ENCODE data around the gene LNX1. TPM values are rescaled to one million over a fixed set of nuclear protein-coding genes. Genes with fewer than 3 reads are reported as not detected.
"Not testable (repeated sequence)": the region's sequence is repeated elsewhere in the genome, so short reads cannot be mapped to it uniquely, and the experiment has no call there.

LNX1 gene
- total RNA-seq, 1 donor from 2014 or later = 4.4 TPM

DNA sequence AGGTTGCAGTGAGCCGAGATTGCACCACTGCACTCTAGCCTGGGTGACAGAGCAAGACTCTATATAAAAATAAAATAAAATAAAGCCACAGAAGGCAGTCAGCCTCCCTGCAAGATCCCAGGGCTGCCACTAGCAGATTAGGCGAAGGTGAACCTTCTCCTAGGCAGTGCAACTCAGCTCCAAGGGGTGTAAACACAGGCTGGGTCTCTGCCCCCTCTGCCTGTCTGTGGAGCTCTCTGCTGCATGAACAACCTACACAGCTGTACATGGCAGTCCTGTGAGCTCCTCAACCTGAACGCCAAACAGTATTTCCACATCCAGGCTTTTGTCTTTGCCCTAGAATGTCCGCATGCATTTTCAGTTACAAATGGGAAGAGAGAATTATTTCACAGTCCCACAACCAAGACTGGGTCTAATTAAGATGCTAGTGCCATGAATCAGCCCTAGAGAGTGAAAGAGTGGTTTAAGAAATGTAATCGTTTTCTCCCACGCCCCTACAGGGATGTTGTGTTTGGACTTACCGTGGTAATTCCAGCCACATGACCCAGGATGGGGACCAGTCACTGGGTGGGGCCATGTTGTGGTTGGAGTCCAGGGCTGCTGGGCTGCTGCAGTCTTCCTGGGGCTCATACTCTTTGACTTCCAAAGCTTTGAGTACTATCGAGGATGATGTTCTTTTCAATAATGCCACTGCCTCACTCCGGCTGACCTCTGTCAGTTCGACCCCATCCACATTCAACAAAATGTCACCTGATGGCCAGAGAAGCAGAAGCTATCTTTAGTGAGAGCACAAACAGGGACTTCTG, 114.9 kb downstream of the LNX1 start:
- H3K9me3 ChIP-seq (ENCODE audit: insufficient read depth, low read depth, low read length) = no peaks in the 10 kb centered on the region
- H3K4me2 ChIP-seq (ENCODE audit: low read length) = peak overlapping the region; percentile 72
- Mint-ChIP-seq H3K4me3 (ENCODE audit: unreplicated experiment) (no peak overlapping the region), H3K9me3 (ENCODE audit: unreplicated experiment) (peaks cover 2% of the 10 kb centered on the region), H3K27me3 (ENCODE audit: low read depth, unreplicated experiment) (no peaks in the 10 kb centered on the region), H3K4me1 (ENCODE audit: low read depth, unreplicated experiment) (peaks cover 32% of the 10 kb centered on the region), H3K27ac (ENCODE audit: unreplicated experiment) (peak overlapping the region; percentile 93), H3K36me3 (ENCODE audit: low read depth, unreplicated experiment) (peaks cover 7% of the 10 kb centered on the region)
- peak overlapping the region; percentile 39 for H2AFZ ChIP-seq (ENCODE audit: low read depth, low read length)
- H3K4me3 ChIP-seq (ENCODE audit: insufficient read depth, low read depth, low read length) = peak overlapping the region; percentile 4
- no peaks in the 10 kb centered on the region for H4K20me1 ChIP-seq (ENCODE audit: insufficient read depth, low read length)
- no peaks in the 10 kb centered on the region for H3K27me3 ChIP-seq (ENCODE audit: insufficient read depth, low read length)
- peak; percentile 86 for FAIRE-seq
- H3K79me2 ChIP-seq (ENCODE audit: insufficient read depth, low read length) = no peaks in the 10 kb centered on the region
- no peaks in the 10 kb centered on the region for H3K36me3 ChIP-seq (ENCODE audit: insufficient read depth, low read length)
- peak overlapping the region; percentile 87 for H3K27ac ChIP-seq (ENCODE audit: low read depth, low read length)
- peak; percentile 99 for DNase-seq (ENCODE audit: low read depth)
- TF ChIP-seq EZH2 (IDR thresholded peaks at IDR 0.05; ENCODE audit: insufficient read depth, low read length) = no peak
- no peak for TF ChIP-seq CTCF (IDR thresholded peaks at IDR 0.05; ENCODE audit: insufficient read depth, low read depth, low read length)
- H3K4me1 ChIP-seq (ENCODE audit: insufficient read depth, low read length) = peaks cover 47% of the 10 kb centered on the region
- H3K9ac ChIP-seq (ENCODE audit: low read length) = peak overlapping the region; percentile 67

- H3K4me3 ChIP-seq (ENCODE audit: insufficient read depth, low read depth, low read length); H3K27ac Mint-ChIP-seq (ENCODE audit: unreplicated experiment); DNase-seq (ENCODE audit: low read depth); H3K36me3 ChIP-seq (ENCODE audit: insufficient read depth, low read length); H3K4me1 Mint-ChIP-seq (ENCODE audit: low read depth, unreplicated experiment); H2AFZ ChIP-seq (ENCODE audit: low read depth, low read length); H3K27ac ChIP-seq (ENCODE audit: low read depth, low read length); H4K20me1 ChIP-seq (ENCODE audit: insufficient read depth, low read length); H3K79me2 ChIP-seq (ENCODE audit: insufficient read depth, low read length); H3K4me3 Mint-ChIP-seq (ENCODE audit: unreplicated experiment); H3K4me2 ChIP-seq (ENCODE audit: low read length); H3K27me3 ChIP-seq (ENCODE audit: insufficient read depth, low read length); FAIRE-seq; H3K9ac ChIP-seq (ENCODE audit: low read length); H3K4me1 ChIP-seq (ENCODE audit: insufficient read depth, low read length); H3K9me3 ChIP-seq (ENCODE audit: insufficient read depth, low read depth, low read length); H3K27me3 Mint-ChIP-seq (ENCODE audit: low read depth, unreplicated experiment): not testable (repeated sequence)
- Mint-ChIP-seq H3K9me3 (ENCODE audit: unreplicated experiment) (peaks cover 19% of the 10 kb centered on the region), H3K36me3 (ENCODE audit: low read depth, unreplicated experiment) (peaks cover 17% of the 10 kb centered on the region)
Observed at GRCh38 chr4:53466576-53466975, 124.7 kb downstream of the LNX1 start.

DNA sequence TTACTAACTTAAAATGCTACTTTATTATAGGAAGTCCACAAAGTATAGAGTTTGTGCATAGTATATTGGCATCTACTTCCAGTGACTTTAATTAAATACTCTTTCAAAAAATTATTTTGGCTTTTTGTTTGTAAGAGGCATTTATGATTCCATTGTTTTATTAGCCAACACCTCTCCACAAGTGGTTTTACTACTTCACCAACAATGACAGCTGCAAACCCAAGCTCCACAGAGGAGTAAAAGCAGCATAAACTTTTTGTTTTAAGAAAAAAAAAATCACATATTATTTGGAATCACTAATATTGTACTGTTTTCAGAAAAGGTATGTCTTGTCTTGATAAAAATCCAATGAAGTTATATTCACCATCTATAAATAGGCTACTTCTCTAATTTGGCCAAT, 125.4 kb downstream of the LNX1 start:
- Histone ChIP-seq H3K4me3 (ENCODE audit: insufficient read depth, low read depth, low read length) (no peak overlapping the region), H3K27me3 (ENCODE audit: insufficient read depth, low read length) (no peaks in the 10 kb centered on the region), H2AFZ (ENCODE audit: low read depth, low read length) (no peak overlapping the region), H3K27ac (ENCODE audit: low read depth, low read length) (no peak overlapping the region), H3K79me2 (ENCODE audit: insufficient read depth, low read length) (no peaks in the 10 kb centered on the region), H3K36me3 (ENCODE audit: insufficient read depth, low read length) (peaks cover 9% of the 10 kb centered on the region), H3K9ac (ENCODE audit: low read length) (no peak overlapping the region), H3K4me2 (ENCODE audit: low read length) (no peak overlapping the region), H4K20me1 (ENCODE audit: insufficient read depth, low read length) (no peaks in the 10 kb centered on the region), H3K4me1 (ENCODE audit: insufficient read depth, low read length) (no peaks in the 10 kb centered on the region), H3K9me3 (ENCODE audit: insufficient read depth, low read depth, low read length) (no peaks in the 10 kb centered on the region)
- peaks cover 17% of the 10 kb centered on the region for H3K36me3 Mint-ChIP-seq (ENCODE audit: low read depth, unreplicated experiment)
- no peak overlapping the region for H3K4me3 Mint-ChIP-seq (ENCODE audit: unreplicated experiment)
- H3K9me3 Mint-ChIP-seq (ENCODE audit: unreplicated experiment) = peaks cover 19% of the 10 kb centered on the region
- TF ChIP-seq EZH2 (IDR thresholded peaks at IDR 0.05; ENCODE audit: insufficient read depth, low read length) (no peak), CTCF (IDR thresholded peaks at IDR 0.05; ENCODE audit: insufficient read depth, low read depth, low read length) (no peak)
- H3K4me1 Mint-ChIP-seq (ENCODE audit: low read depth, unreplicated experiment) = peaks cover 8% of the 10 kb centered on the region
- no peak overlapping the region for H3K27ac Mint-ChIP-seq (ENCODE audit: unreplicated experiment)
- no peaks in the 10 kb centered on the region for H3K27me3 Mint-ChIP-seq (ENCODE audit: low read depth, unreplicated experiment)
- no peak for FAIRE-seq
- no peak for DNase-seq (ENCODE audit: low read depth)
